Fibroblast of gingiva (primary cell): Measurements from ENCODE around the gene CORO1C.
A peak's percentile ranks its signal among the peaks of the same experiment; 100 is the strongest.
"Not testable (repeated sequence)": the region's sequence is repeated elsewhere in the genome, so short reads cannot be mapped to it uniquely, and the experiment has no call there.

Experiments
- DNase-seq: peaks from one replicate; pipeline ENCODE4 v3.0.0-alpha.2; 2011; ENCODE audit warnings: low read depth

The CORO1C gene

DNA sequence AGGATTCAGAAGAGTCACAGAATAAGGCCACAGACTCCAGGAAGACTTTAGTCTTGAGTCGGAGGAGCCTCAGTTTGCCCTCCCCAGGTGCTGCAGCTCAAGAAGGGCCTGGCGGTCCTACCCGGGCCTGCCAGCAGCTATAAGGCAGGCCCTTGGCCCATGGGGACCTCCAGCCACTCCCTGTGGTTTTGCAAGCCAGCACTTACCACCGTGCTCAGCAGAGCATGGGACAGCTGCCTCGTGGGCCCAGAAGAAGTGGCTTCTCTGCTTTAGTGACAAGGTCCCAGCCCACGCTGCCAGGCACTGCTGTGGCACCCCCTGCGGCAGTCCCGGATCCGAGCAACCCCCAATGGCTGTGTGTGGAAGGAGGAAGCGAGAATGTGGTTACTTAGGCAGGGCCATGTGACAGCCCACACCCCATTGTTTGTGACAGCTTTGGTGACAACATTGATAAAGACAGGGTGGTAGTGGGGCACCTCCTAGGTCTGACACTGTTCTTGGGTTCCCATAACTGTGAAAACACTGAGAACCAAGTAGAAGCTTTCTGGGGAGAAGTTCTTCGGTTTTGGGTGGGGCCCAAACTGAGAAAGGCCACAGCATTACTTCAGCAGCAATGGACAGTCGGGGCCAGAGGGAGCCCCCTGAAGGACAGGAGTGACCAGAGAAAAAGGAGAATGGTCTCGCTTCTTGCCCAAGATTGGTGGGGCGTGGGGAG, 97.6 kb downstream of the CORO1C start, which contains the start of gene SELPLG:
SELPLG (minus strand) TSS at position 361 of the 715 bp plus-strand sequence. CDS start 9,587 bp downstream, outside the sequence.
- DNase-seq = no peak

- DNase-seq = no peak
Measured at GRCh38 chr12:108633081-108633533, 98.2 kb downstream of the CORO1C start.

GRCh38 chr12:108631261-108631660, 100.1 kb downstream of the CORO1C start:
- not testable (repeated sequence) for DNase-seq

DNA sequence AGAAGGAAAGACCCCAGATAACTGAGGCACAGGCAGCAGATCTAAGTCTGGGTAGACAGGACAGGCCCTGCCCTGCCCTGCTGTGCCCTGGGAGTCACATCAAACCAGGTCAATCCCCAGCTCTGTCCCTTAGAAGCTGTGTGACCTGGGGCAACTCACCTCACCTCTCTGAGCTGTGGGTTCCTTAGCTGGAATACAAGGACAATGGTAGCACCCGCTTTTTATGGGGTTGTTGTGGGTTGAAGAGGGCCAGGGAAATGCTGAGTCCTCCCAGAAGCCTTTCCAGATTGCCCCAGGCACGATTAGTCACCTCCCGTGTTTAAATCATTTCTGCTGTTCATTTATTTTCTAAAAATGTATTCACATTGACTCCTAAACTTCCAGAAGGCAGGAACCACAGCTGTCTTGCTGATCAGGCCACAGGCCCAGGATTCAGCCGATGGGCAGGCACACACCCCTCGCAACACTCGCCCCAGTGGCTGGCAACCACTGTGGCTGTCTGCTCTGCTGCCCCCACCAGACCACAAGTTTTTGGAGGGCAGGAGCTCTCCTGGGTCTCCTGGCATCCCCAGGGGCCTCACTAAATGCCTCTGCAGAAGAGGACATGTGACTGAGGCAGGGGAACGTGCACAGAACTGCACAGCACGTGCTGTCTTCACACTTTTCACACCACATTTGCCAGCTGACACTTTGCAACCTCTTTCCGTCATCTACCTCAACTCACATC, 100.7 kb downstream of the CORO1C start:
- DNase-seq = peak; percentile 62

GRCh38 chr12:108629824-108630476, 101.4 kb downstream of the CORO1C start:
- DNase-seq = peak; percentile 71

DNA sequence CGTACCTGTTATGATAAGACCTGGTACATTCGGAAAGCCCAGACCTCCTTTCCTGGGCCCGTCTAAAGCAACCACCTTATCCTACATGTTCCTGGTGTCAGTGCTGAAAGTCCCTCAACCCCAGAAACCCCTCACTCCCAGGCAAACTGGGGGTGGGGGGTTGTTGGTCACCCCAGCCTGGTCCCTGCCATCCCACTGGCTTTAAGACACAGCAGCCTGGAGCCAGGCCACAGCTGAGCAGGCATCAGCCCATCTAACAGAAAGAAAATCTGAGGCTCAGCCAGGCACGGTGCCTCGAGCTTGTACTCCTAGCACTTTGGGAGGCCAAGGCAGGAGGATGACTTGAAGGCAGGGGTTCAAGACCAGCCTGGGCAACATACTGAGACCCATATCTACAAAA, 102.2 kb downstream of the CORO1C start:
- no peak for DNase-seq

GRCh38 chr12:108627134-108627920, 104.0 kb downstream of the CORO1C start:
- DNase-seq = no peak

DNA sequence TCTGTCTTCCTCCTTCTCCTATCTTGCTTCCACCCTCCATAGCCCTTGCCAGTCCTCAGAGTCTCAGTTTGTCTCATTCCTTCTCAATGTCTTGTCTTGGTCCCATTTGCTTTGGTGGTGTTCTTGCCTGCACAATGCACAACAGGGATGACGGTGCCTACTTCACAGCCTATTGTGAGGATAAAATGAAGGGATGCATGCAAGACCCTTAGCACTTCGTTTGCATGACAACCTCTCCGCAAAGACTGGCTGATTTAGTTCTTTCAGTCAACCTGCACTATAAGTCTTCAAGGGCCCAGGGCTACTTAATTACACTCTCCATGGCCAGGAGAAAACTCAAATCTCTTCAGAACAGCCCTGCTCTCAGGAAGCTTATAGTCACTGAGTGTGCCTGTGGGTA, 106.1 kb downstream of the CORO1C start:
- DNase-seq = no peak

DNA sequence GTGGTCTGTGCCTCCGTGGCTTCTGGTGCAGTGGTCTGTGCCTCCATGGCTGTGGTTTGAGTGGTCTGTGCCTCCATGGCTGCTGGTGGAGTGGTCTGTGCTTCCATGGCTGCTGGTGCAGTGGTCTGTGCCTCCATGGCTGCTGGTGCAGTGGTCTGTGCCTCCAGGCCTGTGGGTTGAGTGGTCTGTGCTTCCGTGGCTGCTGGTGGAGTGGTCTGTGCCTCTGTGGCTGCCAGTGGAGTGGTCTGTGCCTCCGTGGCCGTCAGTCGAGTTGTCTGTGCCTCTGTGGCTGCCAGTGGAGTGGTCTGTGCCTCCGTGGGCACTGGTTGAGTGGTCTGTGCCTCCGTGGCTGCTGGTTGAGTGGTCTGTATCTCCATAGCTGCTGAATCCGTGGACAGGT, 107.7 kb downstream of the CORO1C start:
- DNase-seq = no peak

GRCh38 chr12:108622921-108623514, 108.3 kb downstream of the CORO1C start:
- no peak for DNase-seq

DNA sequence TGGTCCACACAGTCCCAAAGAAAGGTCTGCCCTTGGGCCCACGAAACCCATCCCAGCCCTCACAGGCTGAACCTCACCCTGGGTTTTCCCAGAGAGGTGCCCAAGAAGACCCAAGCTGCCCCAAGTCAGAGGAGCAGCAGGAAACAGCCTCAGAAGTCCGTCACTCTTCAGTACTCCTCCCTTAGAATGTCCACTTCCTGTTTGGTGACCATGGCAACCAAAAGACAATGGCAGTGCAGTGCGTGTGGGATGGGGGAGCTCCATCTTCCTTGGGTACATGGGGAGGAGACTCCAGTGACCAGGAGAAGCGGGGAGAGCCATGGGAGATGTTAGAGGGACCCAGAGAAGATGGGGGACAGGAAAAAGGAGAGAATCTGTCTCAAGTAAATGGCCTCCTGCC, 108.9 kb downstream of the CORO1C start:
- peak; percentile 53 for DNase-seq

DNA sequence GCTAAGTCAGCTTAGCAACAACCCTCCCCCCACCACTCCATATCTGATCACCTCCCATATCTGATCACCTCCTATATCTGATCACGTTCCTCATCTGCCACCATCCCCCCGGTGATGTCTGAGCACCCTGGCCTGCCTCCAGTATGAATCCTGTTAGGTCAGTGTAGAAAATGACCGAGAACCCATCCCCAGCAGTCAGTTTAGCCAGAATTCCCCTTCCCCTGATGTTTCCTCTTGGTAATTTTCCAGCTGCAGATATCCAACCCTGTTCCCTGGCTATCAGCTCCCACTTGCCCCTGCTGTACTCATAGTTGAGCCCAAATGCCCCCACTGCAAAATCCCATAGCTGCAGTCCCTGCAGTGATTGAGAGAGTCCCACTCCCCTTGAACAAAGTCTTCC, 110.2 kb downstream of the CORO1C start:
- DNase-seq = no peak

- DNase-seq = peak; percentile 89
Measured at GRCh38 chr12:108620236-108620879, 111.0 kb downstream of the CORO1C start.

- DNase-seq = no peak
Measured at GRCh38 chr12:108619369-108620160, 111.8 kb downstream of the CORO1C start.

DNA sequence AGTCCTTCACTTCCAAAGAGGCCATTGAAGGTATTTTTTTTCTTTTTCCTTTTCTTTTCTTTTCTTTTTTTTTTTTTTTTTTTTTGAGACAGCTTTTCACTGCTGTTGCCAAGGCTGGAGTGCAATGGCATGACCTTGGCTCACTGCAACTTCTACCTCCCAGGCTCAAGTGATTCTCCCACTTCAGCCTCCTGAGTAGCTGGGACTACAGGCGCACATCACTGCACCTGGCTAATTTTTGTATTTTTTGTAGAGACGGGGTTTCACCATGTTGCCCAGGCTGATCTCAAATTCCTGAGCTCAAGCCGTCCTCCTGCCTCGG, 112.4 kb downstream of the CORO1C start:
- not testable (repeated sequence) for DNase-seq

GRCh38 chr12:108618079-108618952, 113.0 kb downstream of the CORO1C start:
- DNase-seq = peak; percentile 77

- no peak for DNase-seq
Measured at GRCh38 chr12:108616941-108617858, 114.1 kb downstream of the CORO1C start.

GRCh38 chr12:108616359-108616758, 115.0 kb downstream of the CORO1C start:
- no peak for DNase-seq
